HG02870 (cell line): ENCODE measurements around the gene MOK.

Experiments
- ATAC-seq: cut with Tn5 transposase; IDR thresholded peaks from one replicate; pipeline ENCODE4 v1.9.1; 2021; ENCODE audit warnings: mild to moderate bottlenecking, moderate library complexity; ENCODE audit not compliant: unreplicated experiment

The MOK gene

GRCh38 chr14:102226356-102227125, 78.4 kb downstream of the MOK start:
- ATAC-seq: no peak

GRCh38 chr14:102225936-102226335, 79.0 kb downstream of the MOK start:
- ATAC-seq: no peak

- ATAC-seq: no peak
Measured at GRCh38 chr14:102225386-102225785, 79.6 kb downstream of the MOK start.

- no peak for ATAC-seq
Measured at GRCh38 chr14:102223682-102224081, 81.3 kb downstream of the MOK start.

GRCh38 chr14:102222751-102223150, 82.2 kb downstream of the MOK start:
- ATAC-seq: no peak

- no peak for ATAC-seq
Measured at GRCh38 chr14:102222009-102222575, 82.9 kb downstream of the MOK start.

- ATAC-seq: no peak
Measured at GRCh38 chr14:102221026-102221425, 83.9 kb downstream of the MOK start.

GRCh38 chr14:102220031-102220430, 84.9 kb downstream of the MOK start:
- peak; percentile 92 for ATAC-seq

- ATAC-seq: no peak
Measured at GRCh38 chr14:102219316-102219715, 85.6 kb downstream of the MOK start.

GRCh38 chr14:102218688-102219087, 86.3 kb downstream of the MOK start:
- no peak for ATAC-seq

- ATAC-seq: no peak
Measured at GRCh38 chr14:102217987-102218421, 87.0 kb downstream of the MOK start.

- no peak for ATAC-seq
Measured at GRCh38 chr14:102217399-102217798, 87.6 kb downstream of the MOK start.

- no peak for ATAC-seq
Measured at GRCh38 chr14:102215576-102216250, 89.3 kb downstream of the MOK start.

- ATAC-seq: no peak
Measured at GRCh38 chr14:102215071-102215470, 89.9 kb downstream of the MOK start.

- no peak for ATAC-seq
Measured at GRCh38 chr14:102213984-102214658, 90.8 kb downstream of the MOK start.

- no peak for ATAC-seq
Measured at GRCh38 chr14:102213470-102213869, 91.5 kb downstream of the MOK start.

- no peak for ATAC-seq
Measured at GRCh38 chr14:102212845-102213244, 92.1 kb downstream of the MOK start.

- ATAC-seq: no peak
Measured at GRCh38 chr14:102212356-102212755, 92.6 kb downstream of the MOK start.

GRCh38 chr14:102211240-102211639, 93.7 kb downstream of the MOK start:
- no peak for ATAC-seq

GRCh38 chr14:102210421-102211042, 94.4 kb downstream of the MOK start:
- ATAC-seq: no peak
